ENCODE data around the gene CACNA1D.
"Not testable (repeated sequence)": the region's sequence is repeated elsewhere in the genome, so short reads cannot be mapped to it uniquely, and the experiment has no call there.

CACNA1D gene

GRCh38 chr3:53629402-53629723 is 135.0 kb downstream of the CACNA1D start:
- H3K4me1 ChIP-seq (ENCODE audit: control insufficient read depth, low read depth, low read length), result no peaks in the 10 kb centered on the region
- no peak overlapping the region for H2BK5ac ChIP-seq (ENCODE audit: low read length)
- H3K4me3 ChIP-seq (ENCODE audit: low read length), result no peak overlapping the region
- H3K4me2 ChIP-seq (ENCODE audit: low read length), result no peak overlapping the region
- no peak overlapping the region for H3K4ac ChIP-seq (ENCODE audit: low read depth, low read length)
- no peak overlapping the region for H3K23ac ChIP-seq (ENCODE audit: low read length)
- H2BK120ac ChIP-seq (ENCODE audit: low read depth, low read length), result no peak overlapping the region
- no peaks in the 10 kb centered on the region for H3K79me2 ChIP-seq (ENCODE audit: control insufficient read depth, insufficient read depth, low read length)
- no peak overlapping the region for H3K18ac ChIP-seq (ENCODE audit: low read length)
- DNase-seq, result no peak
- H2BK15ac ChIP-seq (replicated peaks; ENCODE audit: low read depth), result no peak overlapping the region
- no peak overlapping the region for H2AK5ac ChIP-seq (ENCODE audit: low read length)
- H3K56ac ChIP-seq (ENCODE audit: low read length), result no peak overlapping the region
- no peak overlapping the region for H4K8ac ChIP-seq (ENCODE audit: low read depth, low read length)
- H4K5ac ChIP-seq (ENCODE audit: low read length), result no peak overlapping the region
- H3K27ac ChIP-seq (ENCODE audit: low read depth, low read length), result no peak overlapping the region
- no peaks in the 10 kb centered on the region for H3K36me3 ChIP-seq (ENCODE audit: control insufficient read depth, insufficient read depth, low read length)
- no peak overlapping the region for H3K9ac ChIP-seq (ENCODE audit: low read length)
- no CpG with 5 or more reads among the region's 2 CpGs for WGBS (ENCODE audit: extremely low coverage, insufficient coverage, low lambda C conversion rate)
- no peaks in the 10 kb centered on the region for H3K27me3 ChIP-seq (ENCODE audit: insufficient read depth, low read length, poor library complexity)
- H3K79me1 ChIP-seq (ENCODE audit: low read length), result no peaks in the 10 kb centered on the region

- Histone ChIP-seq H3K4me2 (ENCODE audit: low read length) (no peak overlapping the region), H3K4me3 (ENCODE audit: low read length) (no peak overlapping the region), H2BK15ac (replicated peaks; ENCODE audit: low read depth) (no peak overlapping the region), H3K27me3 (ENCODE audit: insufficient read depth, low read length, poor library complexity) (no peaks in the 10 kb centered on the region), H2BK120ac (ENCODE audit: low read depth, low read length) (no peak overlapping the region), H3K9ac (ENCODE audit: low read length) (no peak overlapping the region), H3K79me1 (ENCODE audit: low read length) (no peaks in the 10 kb centered on the region), H4K5ac (ENCODE audit: low read length) (no peak overlapping the region), H3K4ac (ENCODE audit: low read depth, low read length) (no peak overlapping the region), H3K27ac (ENCODE audit: low read depth, low read length) (no peak overlapping the region), H2BK5ac (ENCODE audit: low read length) (no peak overlapping the region), H3K23ac (ENCODE audit: low read length) (no peak overlapping the region), H4K8ac (ENCODE audit: low read depth, low read length) (no peak overlapping the region), H3K56ac (ENCODE audit: low read length) (no peak overlapping the region), H2AK5ac (ENCODE audit: low read length) (no peak overlapping the region), H3K36me3 (ENCODE audit: control insufficient read depth, insufficient read depth, low read length) (no peaks in the 10 kb centered on the region), H3K18ac (ENCODE audit: low read length) (no peak overlapping the region), H3K79me2 (ENCODE audit: control insufficient read depth, insufficient read depth, low read length) (no peaks in the 10 kb centered on the region), H3K4me1 (ENCODE audit: control insufficient read depth, low read depth, low read length) (no peaks in the 10 kb centered on the region)
- WGBS (ENCODE audit: extremely low coverage, insufficient coverage, low lambda C conversion rate), result no CpG with 5 or more reads among the region's 3 CpGs
- no peak for DNase-seq
These were observed 136.1 kb downstream of the CACNA1D start for GRCh38 chr3:53630547-53630946.

GRCh38 chr3:53633197-53633787 is 138.9 kb downstream of the CACNA1D start:
- Histone ChIP-seq H3K9ac (ENCODE audit: low read length) (no peak overlapping the region), H2AK5ac (ENCODE audit: low read length) (no peak overlapping the region), H2BK5ac (ENCODE audit: low read length) (no peak overlapping the region), H4K5ac (ENCODE audit: low read length) (no peak overlapping the region), H3K27me3 (ENCODE audit: insufficient read depth, low read length, poor library complexity) (no peaks in the 10 kb centered on the region), H3K4me2 (ENCODE audit: low read length) (no peak overlapping the region), H3K56ac (ENCODE audit: low read length) (no peak overlapping the region), H3K4ac (ENCODE audit: low read depth, low read length) (no peak overlapping the region), H2BK15ac (replicated peaks; ENCODE audit: low read depth) (no peak overlapping the region), H3K4me3 (ENCODE audit: low read length) (no peak overlapping the region), H3K36me3 (ENCODE audit: control insufficient read depth, insufficient read depth, low read length) (no peaks in the 10 kb centered on the region), H3K23ac (ENCODE audit: low read length) (no peak overlapping the region), H2BK120ac (ENCODE audit: low read depth, low read length) (no peak overlapping the region), H3K79me1 (ENCODE audit: low read length) (no peaks in the 10 kb centered on the region), H3K18ac (ENCODE audit: low read length) (no peak overlapping the region), H4K8ac (ENCODE audit: low read depth, low read length) (no peak overlapping the region), H3K4me1 (ENCODE audit: control insufficient read depth, low read depth, low read length) (no peaks in the 10 kb centered on the region), H3K79me2 (ENCODE audit: control insufficient read depth, insufficient read depth, low read length) (no peaks in the 10 kb centered on the region), H3K27ac (ENCODE audit: low read depth, low read length) (no peak overlapping the region)
- WGBS (ENCODE audit: extremely low coverage, insufficient coverage, low lambda C conversion rate), result no CpG with 5 or more reads among the region's 9 CpGs
- DNase-seq, result no peak

GRCh38 chr3:53635041-53635440 is 140.6 kb downstream of the CACNA1D start:
- Histone ChIP-seq H3K4me1 (ENCODE audit: control insufficient read depth, low read depth, low read length) (no peaks in the 10 kb centered on the region), H4K8ac (ENCODE audit: low read depth, low read length) (no peak overlapping the region), H2BK15ac (replicated peaks; ENCODE audit: low read depth) (no peak overlapping the region), H3K79me1 (ENCODE audit: low read length) (no peaks in the 10 kb centered on the region), H3K27me3 (ENCODE audit: insufficient read depth, low read length, poor library complexity) (no peaks in the 10 kb centered on the region), H3K4me3 (ENCODE audit: low read length) (no peak overlapping the region), H3K9ac (ENCODE audit: low read length) (no peak overlapping the region), H3K27ac (ENCODE audit: low read depth, low read length) (no peak overlapping the region), H3K4me2 (ENCODE audit: low read length) (no peak overlapping the region), H2AK5ac (ENCODE audit: low read length) (no peak overlapping the region), H4K5ac (ENCODE audit: low read length) (no peak overlapping the region), H3K56ac (ENCODE audit: low read length) (no peak overlapping the region), H2BK120ac (ENCODE audit: low read depth, low read length) (no peak overlapping the region), H3K18ac (ENCODE audit: low read length) (no peak overlapping the region), H3K23ac (ENCODE audit: low read length) (no peak overlapping the region), H3K36me3 (ENCODE audit: control insufficient read depth, insufficient read depth, low read length) (no peaks in the 10 kb centered on the region), H2BK5ac (ENCODE audit: low read length) (no peak overlapping the region), H3K79me2 (ENCODE audit: control insufficient read depth, insufficient read depth, low read length) (no peaks in the 10 kb centered on the region), H3K4ac (ENCODE audit: low read depth, low read length) (no peak overlapping the region)
- no peak for DNase-seq
- no CpG with 5 or more reads among the region's 3 CpGs for WGBS (ENCODE audit: extremely low coverage, insufficient coverage, low lambda C conversion rate)

- not testable (repeated sequence) for H3K9ac ChIP-seq (ENCODE audit: low read length); H4K5ac ChIP-seq (ENCODE audit: low read length); H3K56ac ChIP-seq (ENCODE audit: low read length); H3K4me1 ChIP-seq (ENCODE audit: control insufficient read depth, low read depth, low read length); H3K36me3 ChIP-seq (ENCODE audit: control insufficient read depth, insufficient read depth, low read length); H4K8ac ChIP-seq (ENCODE audit: low read depth, low read length); DNase-seq; H2BK15ac ChIP-seq (replicated peaks; ENCODE audit: low read depth); H3K79me2 ChIP-seq (ENCODE audit: control insufficient read depth, insufficient read depth, low read length); H2BK120ac ChIP-seq (ENCODE audit: low read depth, low read length); H3K4me3 ChIP-seq (ENCODE audit: low read length); H3K27ac ChIP-seq (ENCODE audit: low read depth, low read length); H2BK5ac ChIP-seq (ENCODE audit: low read length); H3K27me3 ChIP-seq (ENCODE audit: insufficient read depth, low read length, poor library complexity); H3K4me2 ChIP-seq (ENCODE audit: low read length); H3K18ac ChIP-seq (ENCODE audit: low read length); H3K4ac ChIP-seq (ENCODE audit: low read depth, low read length); H3K23ac ChIP-seq (ENCODE audit: low read length); H3K79me1 ChIP-seq (ENCODE audit: low read length); H2AK5ac ChIP-seq (ENCODE audit: low read length)
- WGBS (ENCODE audit: extremely low coverage, insufficient coverage, low lambda C conversion rate), result no CpG with 5 or more reads among the region's 4 CpGs
These were observed 144.4 kb downstream of the CACNA1D start for GRCh38 chr3:53638806-53639205.

- Histone ChIP-seq H4K5ac (ENCODE audit: low read length) (no peak overlapping the region), H3K56ac (ENCODE audit: low read length) (no peak overlapping the region), H2BK15ac (replicated peaks; ENCODE audit: low read depth) (no peak overlapping the region), H3K18ac (ENCODE audit: low read length) (no peak overlapping the region), H3K4me1 (ENCODE audit: control insufficient read depth, low read depth, low read length) (no peaks in the 10 kb centered on the region), H3K23ac (ENCODE audit: low read length) (no peak overlapping the region), H2BK120ac (ENCODE audit: low read depth, low read length) (no peak overlapping the region), H3K4me3 (ENCODE audit: low read length) (no peak overlapping the region), H3K27ac (ENCODE audit: low read depth, low read length) (no peak overlapping the region), H3K79me1 (ENCODE audit: low read length) (no peaks in the 10 kb centered on the region), H2AK5ac (ENCODE audit: low read length) (no peak overlapping the region), H3K36me3 (ENCODE audit: control insufficient read depth, insufficient read depth, low read length) (no peaks in the 10 kb centered on the region), H4K8ac (ENCODE audit: low read depth, low read length) (no peak overlapping the region), H3K4ac (ENCODE audit: low read depth, low read length) (no peak overlapping the region), H3K9ac (ENCODE audit: low read length) (no peak overlapping the region), H3K27me3 (ENCODE audit: insufficient read depth, low read length, poor library complexity) (no peaks in the 10 kb centered on the region), H3K79me2 (ENCODE audit: control insufficient read depth, insufficient read depth, low read length) (no peaks in the 10 kb centered on the region), H3K4me2 (ENCODE audit: low read length) (no peak overlapping the region), H2BK5ac (ENCODE audit: low read length) (no peak overlapping the region)
- no peak for DNase-seq
- WGBS (ENCODE audit: extremely low coverage, insufficient coverage, low lambda C conversion rate), result no CpG with 5 or more reads among the region's 5 CpGs
These were observed 147.0 kb downstream of the CACNA1D start for GRCh38 chr3:53641397-53641796.

Measured in mesendoderm (in vitro differentiated cells).